ENCODE results near the gene IL1RAPL1.
A peak's percentile ranks its signal among the peaks of the same experiment; 100 is the strongest.

IL1RAPL1 gene

DNA sequence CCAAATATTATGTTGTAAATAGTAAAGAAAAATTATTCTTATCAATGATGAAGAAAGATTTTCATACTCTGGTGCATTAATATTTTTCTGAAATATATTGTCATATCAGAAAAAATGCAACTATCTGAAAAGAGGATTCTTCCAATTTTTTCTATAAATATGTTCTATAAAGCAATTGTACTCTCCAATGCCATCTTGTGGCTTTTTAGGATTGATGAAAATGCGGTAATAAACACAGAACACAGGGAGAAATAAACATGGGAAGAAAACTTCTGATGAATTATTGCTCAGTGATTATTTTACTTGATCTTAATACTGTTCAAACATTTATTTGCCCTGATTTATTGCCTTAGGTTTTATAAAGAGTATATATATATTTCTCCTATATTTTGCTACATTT, 215.4 kb downstream of the IL1RAPL1 start:
- no peak for DNase-seq

DNA sequence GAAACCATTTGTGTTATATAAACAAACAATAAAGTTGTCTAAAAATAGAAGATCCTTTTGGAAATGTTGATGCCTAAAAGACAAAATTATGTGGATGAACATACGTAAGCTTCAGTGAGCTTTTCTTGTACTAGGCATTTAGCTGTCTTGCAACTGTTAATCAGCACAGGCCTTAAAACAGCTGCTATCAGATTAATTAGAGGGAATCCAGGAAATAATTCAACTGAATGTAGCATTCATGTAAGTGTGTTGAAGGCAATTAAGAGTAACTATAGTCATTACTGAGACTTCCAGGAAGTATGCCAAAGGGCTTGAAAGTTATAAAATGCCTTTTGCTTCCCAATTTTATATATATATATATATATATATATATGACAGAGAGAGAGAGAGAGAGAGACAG, 248.7 kb downstream of the IL1RAPL1 start:
- no peak for DNase-seq

DNA sequence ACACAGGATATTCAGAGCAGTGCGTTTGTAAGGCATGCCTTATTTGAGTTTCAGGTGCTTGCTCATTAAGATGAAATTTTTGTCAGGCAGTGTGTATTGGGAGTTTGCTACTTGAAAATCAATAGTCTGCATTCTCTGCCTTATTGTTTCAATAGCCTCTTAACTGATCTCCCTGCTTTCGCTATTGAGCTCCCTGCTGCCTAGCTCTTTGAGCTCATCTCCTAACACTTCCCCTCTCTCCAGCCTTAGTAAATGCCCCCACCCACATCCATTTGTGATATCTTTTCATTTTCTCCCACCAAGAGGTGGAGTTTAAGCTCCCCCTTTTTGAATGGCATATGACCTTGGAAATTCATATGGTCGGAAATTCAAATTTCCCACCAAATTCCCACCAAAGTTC, 256.6 kb downstream of the IL1RAPL1 start:
- DNase-seq = no peak

DNA sequence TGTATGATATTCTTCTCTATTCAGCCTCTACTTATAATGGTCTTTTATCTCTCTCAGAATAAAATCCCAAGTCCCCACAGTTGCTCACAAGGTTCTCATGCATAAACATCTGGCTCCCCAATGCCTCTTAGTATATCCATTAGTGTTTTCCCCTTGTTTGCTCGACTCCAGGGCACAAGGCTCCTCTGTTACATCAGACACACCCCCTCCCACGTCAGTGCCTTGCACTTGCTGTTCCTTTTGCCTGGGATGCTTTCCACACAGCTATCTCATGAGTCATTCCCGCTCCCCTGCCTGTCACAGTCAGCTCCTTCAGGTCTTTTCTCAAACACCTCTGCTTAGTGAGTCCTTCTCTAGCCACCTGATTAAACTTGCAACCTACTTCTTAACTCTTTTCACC, 260.2 kb downstream of the IL1RAPL1 start:
- no peak for DNase-seq

DNA sequence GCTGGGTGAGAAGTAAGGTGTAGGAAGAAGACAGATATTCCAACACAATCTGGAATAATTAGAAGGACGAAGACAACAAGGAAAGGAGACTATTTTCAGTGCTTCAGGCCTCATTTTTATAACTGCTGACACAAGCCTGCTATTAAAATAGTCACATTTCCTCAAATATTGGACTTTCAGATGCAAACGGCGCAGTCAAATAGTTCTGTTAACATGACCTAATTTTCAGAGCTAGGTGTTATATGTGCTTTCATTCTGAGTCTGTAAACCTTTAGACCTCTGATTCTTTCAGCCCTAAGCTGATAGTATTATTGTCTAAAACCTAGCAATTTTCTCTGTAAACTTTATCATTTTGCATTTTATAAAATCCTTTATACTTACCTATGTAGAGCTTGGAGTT, 261.5 kb downstream of the IL1RAPL1 start:
- DNase-seq = no peak

DNA sequence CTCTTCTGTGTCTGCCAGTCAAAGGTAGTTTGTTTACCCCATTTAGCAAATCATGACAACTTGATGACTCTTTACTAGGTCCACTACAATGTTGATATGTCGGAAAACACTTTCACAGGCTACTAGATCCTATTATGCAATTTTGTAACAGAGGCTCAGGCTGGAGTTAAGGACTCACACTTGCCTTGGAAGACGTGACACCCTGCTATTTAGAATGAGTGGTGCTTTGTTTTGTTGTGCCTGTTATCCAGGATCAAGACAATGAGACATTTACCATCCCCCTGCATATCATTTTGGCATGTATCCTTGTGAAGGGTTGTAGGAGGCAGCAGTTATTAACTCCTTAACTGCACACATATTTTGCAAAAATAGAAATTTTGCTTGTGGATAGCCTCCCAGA, 263.7 kb downstream of the IL1RAPL1 start:
- DNase-seq = no peak

DNA sequence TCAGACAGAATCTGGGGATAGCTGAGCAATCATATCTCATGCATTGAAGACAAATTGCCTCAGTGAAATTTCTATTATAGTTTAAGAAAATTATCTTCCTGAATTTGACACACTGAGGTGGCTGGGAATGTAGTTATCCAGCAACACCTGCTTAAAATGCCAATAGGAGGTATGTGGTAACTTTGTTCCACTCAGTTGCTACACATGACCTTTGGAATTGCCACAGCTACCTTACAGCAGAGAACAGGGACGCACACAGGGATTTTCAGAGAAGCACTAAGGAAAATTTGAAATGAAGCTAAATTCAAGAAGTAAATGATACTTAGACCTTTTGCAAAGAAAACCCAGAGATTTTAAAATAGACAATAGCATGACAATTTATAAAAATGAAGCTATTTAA, 264.6 kb downstream of the IL1RAPL1 start:
- DNase-seq = no peak

DNA sequence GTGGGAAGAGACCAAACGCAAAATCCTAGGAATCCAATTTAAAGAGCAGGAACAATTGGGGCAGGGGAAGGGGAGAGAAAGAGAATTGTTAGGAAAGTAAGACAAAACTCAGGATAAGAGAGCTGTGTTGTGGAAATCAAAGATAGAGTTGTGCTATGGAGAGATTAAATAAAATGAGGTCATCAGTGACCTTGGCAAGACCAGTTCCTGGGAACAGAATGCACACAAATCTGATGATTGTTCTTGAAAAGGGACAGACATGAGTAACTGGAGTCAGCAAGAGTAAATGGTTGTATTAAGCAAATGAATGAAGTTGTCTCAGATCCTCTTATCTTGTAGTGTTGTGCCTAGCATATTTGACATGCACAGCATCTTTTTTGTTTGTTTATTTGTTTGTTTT, 267.4 kb downstream of the IL1RAPL1 start:
- DNase-seq = no peak

DNA sequence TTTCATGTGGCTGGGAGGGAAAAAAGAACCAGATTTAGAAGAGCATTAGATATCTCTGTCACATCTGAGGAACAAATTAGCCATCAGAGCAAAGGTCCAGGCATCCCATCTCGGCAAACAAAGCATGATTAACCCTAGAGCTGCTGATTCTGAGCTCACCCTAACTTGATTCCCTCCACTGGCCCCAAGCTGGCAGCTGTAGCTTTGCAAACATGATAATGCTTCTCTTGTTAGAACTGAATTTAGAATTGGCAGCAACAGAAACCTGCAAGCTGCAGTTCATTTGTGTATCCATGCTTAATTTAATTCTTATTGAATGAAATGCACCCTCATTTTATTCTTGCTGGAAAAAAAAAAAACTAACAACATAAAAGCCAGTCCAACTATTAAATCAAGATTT, 289.2 kb downstream of the IL1RAPL1 start:
- DNase-seq = no peak

DNA sequence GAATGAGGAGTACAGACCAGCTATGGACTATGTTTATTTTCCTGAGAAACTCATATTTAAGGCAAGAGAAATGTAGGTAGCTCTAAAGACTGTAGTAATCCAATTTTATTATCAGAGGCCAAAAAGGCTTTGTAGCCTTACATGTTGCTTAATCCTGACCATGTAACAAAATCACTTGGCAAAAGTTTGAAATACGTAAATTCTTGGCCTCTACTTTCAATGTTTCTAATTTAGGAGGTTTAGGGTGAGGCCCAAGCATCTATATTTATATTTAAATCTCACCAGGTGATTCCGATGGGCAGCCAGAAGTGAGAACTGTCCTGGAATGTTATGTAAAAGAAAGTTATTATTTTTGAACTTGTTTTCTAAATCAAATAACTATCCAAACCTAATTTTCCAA, 289.7 kb downstream of the IL1RAPL1 start:
- no peak for DNase-seq

DNA sequence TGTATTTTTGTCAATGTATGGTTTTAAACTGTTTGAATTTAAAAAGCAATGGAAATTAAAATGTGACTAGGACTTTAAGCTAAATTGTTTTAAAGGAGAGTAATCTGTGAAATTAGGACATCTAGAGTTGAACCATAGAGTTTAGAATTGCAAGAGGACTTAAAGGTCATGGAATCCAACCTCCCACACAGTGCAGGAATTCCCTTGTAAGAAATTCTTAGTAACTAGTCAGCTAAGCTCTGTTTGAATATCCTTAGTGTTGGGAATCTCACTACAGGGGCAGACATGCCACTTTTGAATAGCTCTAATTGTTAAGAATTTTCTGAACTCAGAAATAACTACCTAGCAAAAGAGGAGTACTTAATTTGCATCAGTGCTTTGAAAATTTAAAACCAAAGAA, 292.9 kb downstream of the IL1RAPL1 start:
- DNase-seq = no peak

DNA sequence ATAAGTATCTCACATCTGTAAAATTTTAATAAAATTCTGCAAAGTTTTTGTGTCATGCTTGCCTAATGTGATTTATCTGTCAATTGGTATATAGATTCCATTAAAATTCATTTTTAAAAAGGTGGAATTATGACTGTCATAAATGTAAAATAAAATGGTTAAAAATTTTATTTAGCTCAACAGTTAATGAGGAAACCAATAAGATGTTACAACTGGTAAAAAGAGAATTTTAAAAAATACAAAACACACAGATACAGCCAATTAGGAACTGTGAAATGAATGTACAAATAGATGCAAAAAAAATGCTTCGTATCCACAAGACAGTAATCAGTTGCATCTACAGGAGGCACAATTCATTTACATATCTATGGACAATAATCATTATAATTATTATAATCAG, 297.6 kb downstream of the IL1RAPL1 start:
- DNase-seq = no peak

DNA sequence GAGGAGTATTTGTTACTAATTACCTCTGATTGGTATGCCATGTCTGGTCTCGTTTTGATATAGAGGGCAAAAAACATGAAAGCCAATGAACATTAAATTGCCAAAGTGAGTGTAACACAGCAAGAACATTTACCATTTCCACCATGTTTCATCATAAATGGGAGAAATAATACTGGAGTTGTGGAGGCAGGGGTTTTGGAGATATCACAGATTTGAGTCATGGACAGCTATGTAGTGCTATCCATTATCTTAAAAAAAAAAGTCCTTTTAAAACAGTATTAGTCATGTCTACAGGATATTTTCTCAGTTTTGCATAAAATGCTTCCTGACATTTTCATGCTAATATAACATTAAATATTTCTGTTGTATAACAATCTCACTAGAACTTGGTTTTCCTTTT, 301.2 kb downstream of the IL1RAPL1 start:
- DNase-seq = no peak

DNA sequence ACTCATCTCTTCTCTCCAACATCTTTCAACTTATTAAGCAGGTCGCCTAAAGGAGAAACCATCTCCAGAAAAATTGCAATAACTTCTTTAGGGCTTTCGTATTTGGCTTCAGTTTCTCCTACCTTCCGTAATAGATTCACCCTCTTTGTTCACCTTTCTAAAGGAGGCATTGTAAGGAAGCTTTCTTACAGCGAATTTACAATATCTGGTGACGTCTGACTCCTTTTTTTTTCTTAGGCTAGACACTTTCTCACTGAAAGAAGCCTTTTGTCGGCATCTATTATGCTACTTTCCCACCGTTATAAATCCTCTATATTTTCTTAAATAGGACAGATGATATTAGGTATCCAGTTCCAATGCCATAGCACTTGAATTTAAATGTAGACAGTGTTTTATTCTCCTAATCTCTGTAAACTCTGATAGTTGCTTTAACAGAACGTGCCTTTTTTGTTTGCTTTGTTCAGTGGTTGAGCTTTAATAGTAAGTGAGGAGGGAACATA, 302.4 kb downstream of the IL1RAPL1 start:
- DNase-seq = no peak

DNA sequence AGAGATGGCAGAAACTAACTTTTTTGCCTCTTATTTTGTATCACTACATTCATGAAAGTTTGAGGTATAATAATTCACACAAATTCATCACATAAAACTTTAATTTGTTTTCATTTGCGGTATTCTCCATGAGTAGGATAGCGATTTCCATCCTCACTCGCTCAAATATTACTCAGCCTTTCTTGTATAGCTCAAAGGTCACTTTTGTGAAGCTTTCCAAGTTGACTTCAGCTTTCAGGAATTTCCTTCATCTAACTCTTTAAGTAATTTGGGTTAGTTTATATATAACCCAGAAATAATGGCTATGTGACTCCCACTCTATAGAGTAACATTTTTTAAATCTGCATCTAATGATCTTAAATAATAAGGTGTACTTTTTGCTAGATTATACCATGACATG, 314.4 kb downstream of the IL1RAPL1 start:
- no peak for DNase-seq

DNA sequence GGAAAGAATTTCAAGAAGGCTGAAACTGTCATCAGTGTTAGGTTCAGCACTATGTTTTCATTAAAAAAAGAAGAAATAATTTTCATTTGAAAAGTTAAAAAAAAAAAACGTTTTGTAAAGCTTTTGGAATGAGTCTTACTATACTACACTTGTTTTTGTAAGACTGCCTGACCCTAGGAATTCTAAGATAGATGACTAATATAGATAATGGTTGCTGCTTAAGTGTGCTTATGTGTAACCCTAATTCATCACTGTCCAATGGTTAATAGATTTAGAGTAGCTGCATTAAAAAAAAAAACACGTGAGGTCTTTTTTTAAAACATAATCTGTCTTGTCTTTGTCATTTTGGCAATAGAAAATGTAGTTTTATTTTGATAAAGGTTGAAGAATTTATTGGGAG, 323.2 kb downstream of the IL1RAPL1 start:
- DNase-seq = no peak

DNA sequence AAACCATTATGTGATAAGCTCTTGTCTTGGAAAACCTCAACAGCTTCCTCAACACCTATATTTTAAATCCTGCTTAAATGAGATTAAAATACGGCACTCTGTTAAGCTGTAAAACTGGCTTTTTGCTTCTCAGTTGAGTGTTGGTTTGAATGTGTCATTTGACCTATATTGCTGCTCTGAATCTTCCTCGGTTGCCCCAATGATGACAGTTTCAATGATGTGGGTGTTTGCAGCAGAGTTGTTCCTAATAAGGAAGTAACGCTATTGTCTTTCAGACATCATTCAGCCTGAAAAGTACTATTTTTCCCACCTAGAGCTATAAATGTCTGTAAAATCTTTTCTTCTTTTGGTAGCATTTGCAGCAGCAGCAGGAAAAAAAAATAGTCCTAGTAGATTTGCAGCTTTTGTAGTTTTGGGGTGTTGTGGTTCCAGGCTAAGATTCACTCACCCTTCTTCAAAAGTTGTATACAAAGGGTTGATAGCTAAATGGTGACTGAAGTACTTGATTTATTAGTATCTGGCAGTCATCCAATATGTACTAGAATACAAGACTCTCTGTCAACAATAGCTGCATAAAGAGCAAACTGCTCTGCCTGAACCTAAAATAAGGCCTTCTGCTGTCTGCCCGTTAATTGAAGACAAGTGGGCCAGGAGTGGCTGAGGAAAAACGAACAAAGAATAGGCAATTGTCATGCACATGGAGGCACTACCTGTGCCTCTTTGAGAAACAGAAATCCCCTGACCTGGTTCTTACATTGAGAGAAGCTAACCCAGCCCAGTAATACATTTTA, 333.1 kb downstream of the IL1RAPL1 start:
- peak; percentile 93 for DNase-seq

DNA sequence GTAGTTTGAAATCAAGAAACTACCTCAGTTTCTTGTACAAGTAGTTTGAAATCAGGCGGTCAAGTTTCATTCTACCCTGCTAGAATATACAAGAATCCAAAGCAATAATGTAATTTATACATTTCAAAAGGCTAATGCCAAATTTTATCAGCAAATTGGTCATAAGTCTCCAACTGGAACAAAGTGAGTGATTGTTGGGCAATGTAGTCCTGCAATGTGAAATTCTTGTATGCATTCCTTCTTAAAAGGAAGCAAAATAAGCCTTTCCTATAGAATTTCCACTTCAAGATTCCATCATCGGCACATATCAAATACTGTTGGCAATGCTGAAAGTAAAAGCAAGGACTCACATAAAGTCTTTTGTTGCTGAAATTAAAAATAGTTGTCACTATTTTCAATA, 334.9 kb downstream of the IL1RAPL1 start:
- no peak for DNase-seq

DNA sequence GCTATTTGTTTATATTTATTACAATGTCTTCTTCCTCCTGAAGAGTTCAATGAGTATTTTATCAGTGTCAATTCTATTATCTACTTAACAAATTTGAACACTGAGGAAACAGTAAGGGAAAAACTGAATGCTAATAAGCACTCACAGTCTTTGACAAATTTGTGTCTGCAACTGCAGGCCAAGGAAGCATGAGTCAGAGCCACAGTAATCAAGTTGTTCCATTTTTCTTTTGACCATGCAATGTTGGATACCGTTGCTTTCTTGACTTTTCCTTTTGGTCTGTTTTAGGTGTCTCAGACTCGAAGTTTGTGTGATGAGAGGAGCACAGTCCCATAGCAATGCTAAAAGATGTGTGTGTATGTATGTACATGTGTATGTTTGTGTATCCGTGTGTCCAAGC, 359.6 kb downstream of the IL1RAPL1 start:
- no peak for DNase-seq

DNA sequence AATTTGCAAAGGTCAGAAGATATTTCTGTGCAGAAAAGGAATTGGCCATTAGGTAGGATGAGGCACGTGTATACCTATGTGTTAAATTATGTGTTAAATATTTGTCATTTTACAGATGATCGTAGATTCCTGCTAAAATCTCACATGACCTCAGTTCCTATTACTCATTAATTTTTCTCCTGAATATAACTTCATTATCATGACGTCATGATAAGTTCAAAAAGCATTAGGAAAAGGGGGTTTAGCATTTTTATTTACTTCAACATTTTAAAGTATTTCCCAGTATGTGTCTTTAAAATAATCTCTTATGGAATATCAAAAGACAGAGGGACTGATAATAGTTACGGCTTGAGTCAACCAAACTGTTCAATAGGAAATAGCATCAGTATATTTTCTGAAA, 372.8 kb downstream of the IL1RAPL1 start:
- DNase-seq = no peak

DNA sequence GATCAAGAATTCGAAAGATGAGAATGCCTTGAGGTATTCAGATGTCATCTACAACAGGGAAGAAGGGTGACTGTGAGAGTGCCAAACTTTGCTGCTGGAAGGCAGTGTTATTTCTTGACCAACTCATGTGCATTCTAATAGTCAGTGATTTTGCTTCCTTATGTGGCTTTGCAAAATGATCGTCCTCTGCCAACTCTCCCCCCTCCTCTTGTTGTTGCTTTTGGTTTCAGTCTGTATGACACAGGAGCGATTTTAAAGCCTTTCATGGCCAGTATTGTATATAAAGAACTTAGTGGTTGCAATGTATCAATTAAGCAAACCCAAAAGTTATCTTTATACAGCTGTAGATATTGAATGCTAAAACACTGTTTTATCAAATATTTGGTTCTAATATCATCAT, 379.1 kb downstream of the IL1RAPL1 start:
- DNase-seq = no peak

DNA sequence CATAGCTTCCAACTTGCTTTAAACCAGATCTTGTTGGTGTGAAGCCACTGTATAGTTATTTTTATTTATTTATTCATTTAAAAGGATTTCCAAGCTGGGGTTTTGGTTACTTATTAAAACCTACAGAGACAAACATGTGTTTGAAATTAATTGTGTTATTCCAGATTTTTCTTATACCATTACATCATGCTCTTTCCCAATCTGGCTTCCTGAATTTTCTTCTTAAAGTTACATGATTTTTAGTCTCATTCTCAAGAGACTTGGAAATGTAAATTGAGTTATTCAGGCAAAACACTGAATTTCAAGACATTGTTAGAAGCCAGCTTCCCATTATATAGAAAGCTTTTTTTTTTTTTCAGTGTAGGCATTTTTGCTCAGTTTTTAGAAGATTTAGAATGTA, 381.9 kb downstream of the IL1RAPL1 start:
- no peak for DNase-seq

DNA sequence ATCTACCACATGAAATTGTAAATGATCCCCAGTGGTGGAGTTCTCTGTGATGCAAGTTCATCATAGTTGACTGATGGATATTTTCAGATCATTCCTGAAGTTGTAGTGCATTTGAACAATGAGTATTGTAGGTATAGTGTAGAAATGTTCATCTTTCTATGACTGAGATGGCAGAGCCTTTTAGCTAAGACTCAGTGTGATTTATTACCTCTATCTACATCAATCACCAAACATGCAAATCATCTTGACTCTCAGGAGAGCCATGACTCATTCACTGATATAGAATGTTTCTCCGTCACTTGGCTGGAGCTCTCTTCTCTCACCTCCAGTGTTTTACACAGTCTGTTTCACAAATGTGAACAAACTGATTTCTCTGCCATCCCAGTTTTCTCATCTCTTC, 392.6 kb downstream of the IL1RAPL1 start:
- no peak for DNase-seq

DNA sequence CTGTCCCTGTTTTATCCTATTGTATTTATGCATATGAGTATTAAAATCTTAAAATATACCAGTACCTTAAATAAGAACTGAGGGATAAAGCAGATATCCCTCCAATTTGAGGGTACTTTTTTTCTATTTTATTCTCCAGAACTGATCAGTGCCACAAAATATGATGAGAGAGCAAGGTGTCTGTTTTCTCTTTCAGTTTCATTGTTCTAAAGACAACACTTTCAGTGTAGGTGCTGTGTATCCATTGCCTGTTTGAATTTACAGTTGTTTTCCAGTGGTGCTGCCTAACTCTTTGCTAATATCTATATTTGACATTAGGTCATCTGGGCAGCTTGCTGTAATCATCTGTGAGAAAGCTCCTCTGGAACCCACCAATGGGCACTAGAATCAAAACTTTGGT, 394.7 kb downstream of the IL1RAPL1 start:
- DNase-seq = no peak

DNA sequence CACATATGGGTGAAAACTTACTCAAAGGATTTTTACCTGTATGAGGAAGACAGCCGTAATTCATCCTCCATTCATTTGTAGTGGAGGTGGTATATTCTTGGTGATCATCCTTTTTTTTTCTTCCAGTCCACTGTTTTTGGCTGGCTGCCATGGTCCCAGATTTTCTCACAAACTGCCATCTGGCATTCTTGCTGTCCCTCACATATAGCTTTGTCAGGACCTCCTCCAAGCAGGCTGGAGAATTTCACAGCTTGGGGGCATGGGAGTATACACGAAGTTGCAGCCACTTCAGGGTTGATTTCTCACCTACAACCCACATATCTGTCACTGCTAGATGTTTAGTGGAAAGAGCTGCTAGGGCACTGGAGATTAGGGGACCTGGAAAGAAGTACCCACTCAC, 401.0 kb downstream of the IL1RAPL1 start:
- no peak for DNase-seq

Data from NCI-H510A treated with DMSO at 0.1 percent for 48 hours (cell line).